H1 (cell line): ENCODE results near the gene WNT9B. TPM values are rescaled to one million over a fixed set of nuclear protein-coding genes. Genes with fewer than 3 reads are reported as not detected.

ENCODE experiments used
- CTCF ChIA-PET: fragments of 300-600 bp; sonication (Branson Sonifier 250); formaldehyde crosslinking; loops from one replicate; lab custom pipeline; 2021; ENCODE audit not compliant: partially characterized antibody; lab: Charles Lee
- POLR2A ChIA-PET: fragments of 300-600 bp; sonication (Branson Sonifier 250); formaldehyde crosslinking; loops from one replicate; lab custom pipeline; 2021; ENCODE audit warnings: inconsistent platforms; ENCODE audit not compliant: partially characterized antibody; lab: Charles Lee
- DNase-seq, 2 experiments: peaks; one replicate each; pipeline versions ENCODE4 v3.0.0 to v3.0.0-alpha.2; 2010 to 2022; ENCODE audit warnings: low spot score in 2 of 2, low read depth in 1 of 2, mixed read lengths in 1 of 2
- FAIRE-seq: peaks from 2 replicates; lab custom pipeline; 2011; peaks lifted over from hg19 to GRCh38; lab: Jason Lieb, UNC
- H2AFZ ChIP-seq: 2 replicates; pipeline ENCODE4 v1.8.1; 2012; ENCODE audit warnings: low read length, inconsistent platforms
- H2AK5ac ChIP-seq: 2 replicates; pipeline ENCODE4 v1.6.1; 2013; ENCODE audit warnings: low read depth, low read length
- H2BK120ac ChIP-seq: replicated peaks from 2 replicates; pipeline ENCODE3; 2013; ENCODE audit warnings: low read depth, low read length, inconsistent platforms
- H2BK12ac ChIP-seq: 2 replicates; pipeline ENCODE4 v1.6.1; 2013; ENCODE audit warnings: low read depth, low read length
- H2BK15ac ChIP-seq: 2 replicates; pipeline ENCODE4 v1.6.1; 2013; ENCODE audit warnings: low read length
- H2BK20ac ChIP-seq: 2 replicates; pipeline ENCODE4 v1.6.1; 2013; ENCODE audit warnings: low read length
- H2BK5ac ChIP-seq: 2 replicates; pipeline ENCODE4 v1.6.1; 2013; ENCODE audit warnings: low read depth, low read length
- H3K14ac ChIP-seq: 2 replicates; pipeline ENCODE4 v1.6.1; 2013; ENCODE audit warnings: inconsistent platforms; ENCODE audit not compliant: insufficient read length
- H3K18ac ChIP-seq: 2 replicates; pipeline ENCODE4 v1.6.1; 2013; ENCODE audit warnings: low read length; ENCODE audit errors: extremely low read depth
- H3K23ac ChIP-seq: 2 replicates; pipeline ENCODE4 v1.6.1; 2013; ENCODE audit warnings: inconsistent platforms; ENCODE audit not compliant: insufficient read length
- H3K23me2 ChIP-seq: 2 replicates; pipeline ENCODE4 v1.6.1; 2013; ENCODE audit warnings: low read depth, low read length
- H3K27ac ChIP-seq: 2 replicates; pipeline ENCODE4 v1.6.1; 2011; ENCODE audit warnings: low read depth, low read length, inconsistent platforms
- H3K27me3 ChIP-seq, 4 experiments: replicated peaks in 1 of 4; 1 replicate in 1 of 4; 2 replicates in 3 of 4; pipeline versions ENCODE4 v1.6.1 to v1.8.1; 2011 to 2013; ENCODE audit warnings: low read length in 3 of 4, mild to moderate bottlenecking in 3 of 4, inconsistent platforms in 2 of 4, mixed read lengths in 2 of 4, moderate library complexity in 1 of 4; ENCODE audit not compliant: control insufficient read depth in 3 of 4, insufficient read depth in 3 of 4; ENCODE audit errors: extremely low read depth in 1 of 4
- H3K36me3 ChIP-seq, 4 experiments: 2 replicates each; pipeline versions ENCODE4 v1.6.1 to v1.8.1; 2011 to 2013; ENCODE audit warnings: mild to moderate bottlenecking in 4 of 4, low read length in 3 of 4, moderate library complexity in 2 of 4, control low read depth in 1 of 4, inconsistent platforms in 1 of 4; ENCODE audit not compliant: insufficient read depth in 4 of 4, control insufficient read depth in 2 of 4
- H3K4ac ChIP-seq: replicated peaks from 2 replicates; pipeline ENCODE3; 2013; ENCODE audit warnings: low read length, low read depth, mixed read lengths, inconsistent platforms; ENCODE audit not compliant: insufficient read length
- H3K4me1 ChIP-seq, 4 experiments: replicated peaks in 1 of 4; 1 replicate in 1 of 4; 2 replicates in 3 of 4; pipeline versions ENCODE4 v1.6.1 to v1.8.1; 2011 to 2013; ENCODE audit warnings: low read length in 3 of 4, inconsistent platforms in 2 of 4, mixed read lengths in 1 of 4; ENCODE audit not compliant: insufficient read depth in 4 of 4, control insufficient read depth in 3 of 4
- H3K4me2 ChIP-seq, 2 experiments: 2 replicates each; pipeline versions ENCODE4 v1.6.1 to v1.8.1; 2011 to 2013; ENCODE audit warnings: low read depth in 2 of 2, low read length in 2 of 2, control low read depth in 1 of 2, inconsistent platforms in 1 of 2, mild to moderate bottlenecking in 1 of 2; ENCODE audit not compliant: insufficient read depth in 1 of 2
- H3K4me3 ChIP-seq, 4 experiments: fragments of 200-600, 300-600 bp in 1 of 4; sonication (generic), shearing (Covaris generic), sonication (Bioruptor Twin) in 1 of 4; 2 replicates each; pipeline versions ENCODE4 v1.5.1 to v1.8.1; 2011 to 2016; ENCODE audit warnings: low read length in 4 of 4, low read depth in 3 of 4, control low read depth in 2 of 4, inconsistent platforms in 2 of 4, mild to moderate bottlenecking in 2 of 4, mixed read lengths in 1 of 4, moderate library complexity in 1 of 4; ENCODE audit not compliant: insufficient read depth in 2 of 4; ENCODE audit errors: extremely low read depth in 1 of 4
- H3K56ac ChIP-seq: replicated peaks from 2 replicates; pipeline ENCODE3; 2013; ENCODE audit warnings: low read depth, mild to moderate bottlenecking, mixed read lengths, low read length, inconsistent platforms; ENCODE audit not compliant: insufficient read length
- H3K79me1 ChIP-seq: 2 replicates; pipeline ENCODE4 v1.6.1; 2013; ENCODE audit warnings: low read depth, low read length, control low read depth
- H3K79me2 ChIP-seq, 2 experiments: 2 replicates each; pipeline versions ENCODE4 v1.6.1 to v1.8.1; 2012 to 2013; ENCODE audit warnings: low read length in 2 of 2, mild to moderate bottlenecking in 2 of 2, inconsistent platforms in 1 of 2; ENCODE audit not compliant: insufficient read depth in 2 of 2, control insufficient read depth in 1 of 2
- H3K9ac ChIP-seq, 4 experiments: replicated peaks in 1 of 4; 1 replicate in 1 of 4; 2 replicates in 3 of 4; pipeline versions ENCODE4 v1.6.1 to v1.8.1; 2011 to 2013; ENCODE audit warnings: low read depth in 3 of 4, low read length in 3 of 4, control low read depth in 2 of 4, mild to moderate bottlenecking in 2 of 4, moderate library complexity in 2 of 4, inconsistent platforms in 1 of 4; ENCODE audit errors: extremely low read depth in 1 of 4
- H3K9me3 ChIP-seq, 2 experiments: 2 replicates each; pipeline versions ENCODE4 v1.6.1 to v1.8.1; 2012 to 2013; ENCODE audit warnings: mild to moderate bottlenecking in 2 of 2, moderate library complexity in 2 of 2, control low read depth in 1 of 2, inconsistent platforms in 1 of 2, low read depth in 1 of 2, low read length in 1 of 2, mixed read lengths in 1 of 2; ENCODE audit not compliant: insufficient read depth in 2 of 2
- H4K20me1 ChIP-seq, 2 experiments: replicated peaks in 1 of 2; 2 replicates each; pipeline versions ENCODE3 to v1.8.1; 2011 to 2013; ENCODE audit warnings: inconsistent platforms in 2 of 2, low read length in 2 of 2, mild to moderate bottlenecking in 1 of 2; ENCODE audit not compliant: insufficient read depth in 2 of 2, control insufficient read depth in 1 of 2
- H4K5ac ChIP-seq: 2 replicates; pipeline ENCODE4 v1.6.1; 2013; ENCODE audit warnings: low read length, low read depth, mixed read lengths, inconsistent platforms; ENCODE audit not compliant: insufficient read length
- H4K8ac ChIP-seq: 2 replicates; pipeline ENCODE4 v1.8.0; 2013; ENCODE audit warnings: mild to moderate bottlenecking, moderate library complexity, low read length, inconsistent platforms; ENCODE audit not compliant: insufficient read depth; ENCODE audit errors: extremely low read depth
- H4K91ac ChIP-seq: replicated peaks from 2 replicates; pipeline ENCODE3; 2013; ENCODE audit warnings: low read length, mixed read lengths, inconsistent platforms; ENCODE audit not compliant: insufficient read length
- BRCA1 ChIP-seq: IDR thresholded peaks from 2 replicates; pipeline ENCODE4 v1.6.1; 2012; ENCODE audit warnings: low read depth, low read length, improper control_type of control experiment
- EGR1 ChIP-seq: IDR thresholded peaks from 2 replicates; pipeline ENCODE4 v1.6.1; 2011; ENCODE audit warnings: low read depth, low read length, borderline replicate concordance
- HDAC2 ChIP-seq, 2 experiments: fragments of 300-600 bp in 1 of 2; sonication (generic) in 1 of 2; IDR thresholded peaks; 2 replicates each; pipeline ENCODE4 v1.6.1; 2011 to 2012; ENCODE audit warnings: low read depth in 2 of 2, low read length in 2 of 2, mild to moderate bottlenecking in 2 of 2, moderate library complexity in 2 of 2, borderline replicate concordance in 1 of 2, inconsistent platforms in 1 of 2
- HDAC6 ChIP-seq: IDR thresholded peaks from one replicate; pipeline ENCODE4 v1.7.1; 2012; ENCODE audit warnings: low read depth, mild to moderate bottlenecking, inconsistent platforms, low read length, moderate library complexity
- KDM1A ChIP-seq: fragments of 200-600, 300-600 bp; sonication (generic); IDR thresholded peaks from 2 replicates; pipeline ENCODE4 v1.7.1; 2016; ENCODE audit warnings: mild to moderate bottlenecking, low read length, borderline replicate concordance
- MAX ChIP-seq: IDR thresholded peaks from 2 replicates; pipeline ENCODE4 v1.6.1; 2012; ENCODE audit warnings: inconsistent platforms
- RAD21 ChIP-seq, 2 experiments: IDR thresholded peaks in 1 of 2; conservative IDR thresholded peaks in 1 of 2; 2 replicates each; pipeline ENCODE4 v1.6.1; 2011; ENCODE audit warnings: low read depth in 2 of 2, low read length in 2 of 2, improper control_type of control experiment in 1 of 2, inconsistent platforms in 1 of 2, mild to moderate bottlenecking in 1 of 2, moderate library complexity in 1 of 2
- SAP30 ChIP-seq: fragments of 300-600 bp; sonication (generic); IDR thresholded peaks from 2 replicates; pipeline ENCODE4 v1.7.1; 2012; ENCODE audit warnings: low read length, moderate library complexity, mild to moderate bottlenecking, inconsistent platforms; ENCODE audit not compliant: insufficient read depth, insufficient replicate concordance
- SIX5 ChIP-seq: IDR thresholded peaks from 2 replicates; pipeline ENCODE4 v1.6.1; 2011; ENCODE audit warnings: mild to moderate bottlenecking, low read depth, low read length
- SP1 ChIP-seq: IDR thresholded peaks from 2 replicates; pipeline ENCODE4 v1.6.1; 2011; ENCODE audit warnings: low read depth, low read length
- SUZ12 ChIP-seq: fragments of 200-600 bp; sonication (generic); IDR thresholded peaks from 2 replicates; pipeline ENCODE4 v1.6.1; 2012; ENCODE audit warnings: mild to moderate bottlenecking, inconsistent platforms, low read length, moderate library complexity, mixed read lengths
- YY1 ChIP-seq: IDR thresholded peaks from 2 replicates; pipeline ENCODE4 v1.6.1; 2011; ENCODE audit warnings: low read depth, mild to moderate bottlenecking, low read length
- WGBS, 2 experiments: shearing (Covaris generic) in 1 of 2; methylation state at CpG; one replicate each; pipeline versions ENCODE4 v1.1.6 to v1.1.7; 2013 to 2015; ENCODE audit warnings: low lambda C conversion rate in 2 of 2, mixed read lengths in 2 of 2, inconsistent platforms in 1 of 2, low coverage in 1 of 2, missing lambda C conversion rate in 1 of 2; ENCODE audit not compliant: insufficient replicate concordance in 2 of 2, insufficient coverage in 1 of 2, insufficient read length in 1 of 2; ENCODE audit errors: extremely low coverage in 1 of 2, missing lambda C conversion rate in 1 of 2; 5-methylcytosine and 5-hydroxymethylcytosine counted together
- polyA plus RNA-seq, 7 experiments: library from polyadenylated mRNA; depleted of rRNA in 3 of 7; stranded (reverse) in 5 of 7; unstranded in 2 of 7; fragments of >200 nt in 5 of 7; fragments of 200-250 nt in 2 of 7; gene quantifications; 1 replicate in 5 of 7; 2 replicates in 1 of 7; 4 replicates in 1 of 7; pipeline versions ENCODE4 v1.2.1 to v1.2.3, GENCODE V29; 2011 to 2013; ENCODE audit warnings: missing spikeins in 2 of 7, mixed read lengths in 2 of 7
- total RNA-seq: library from RNA; stranded (reverse); fragmentation: NEBNext Ultra II Directional; extraction: Animal tissue kit (Norgen Biotek cat#: 25700); gene quantifications from 2 replicates; pipeline ENCODE4 v1.2.1, GENCODE V29; 2021

The WNT9B gene
- total and polyA plus RNA-seq, 2 of the 8 experiments (the other 6 are each of a cell fraction or from before 2014, with no cell fraction given): 0.21 TPM; not detected in 1

- peak in 1 of 2 experiments; percentile 80; a peak in 2 of 4 replicates for TF ChIP-seq HDAC2 (IDR thresholded peaks at IDR 0.05; ENCODE audit: borderline replicate concordance in 1 of 2, low read depth in 2 of 2, low read length in 2 of 2)
- TF ChIP-seq SP1: 0 out of 2 replicates have a peak, but pooled peaks have one; percentile 45
- TF ChIP-seq EGR1: no peak
- no peak for TF ChIP-seq HDAC6
- TF ChIP-seq MAX: no peak
- TF ChIP-seq SUZ12: no peak
- no peak for TF ChIP-seq YY1
- TF ChIP-seq RAD21 (IDR thresholded peaks at IDR 0.05 in 1 of 2, conservative IDR thresholded peaks at IDR 0.05 in 1 of 2; ENCODE audit: low read depth in 2 of 2, low read length in 2 of 2): no peak
- no peak for TF ChIP-seq SIX5
- TF ChIP-seq BRCA1: no peak
- peak; percentile 97 for TF ChIP-seq KDM1A
- no peak for TF ChIP-seq SAP30
- no peak overlapping the region for H2AFZ ChIP-seq
- H2BK12ac ChIP-seq: no peak overlapping the region
- no peaks in the 10 kb centered on the region for H3K9me3 ChIP-seq
- H4K8ac ChIP-seq: no peak overlapping the region
- H2BK5ac ChIP-seq: no peak overlapping the region
- no peak overlapping the region for H2BK20ac ChIP-seq
- H3K4ac ChIP-seq: no peak overlapping the region
- H3K56ac ChIP-seq: no peak overlapping the region
- peaks cover 0 to 14% (median 2%) of the 10 kb centered on the region in 4 experiments; a peak in 4 of 7 replicates for H3K4me1 ChIP-seq
- no peak overlapping the region for H3K4me2 ChIP-seq
- WGBS, 2 experiments: 68% methylated on average over 8 of the region's 8 CpGs; no CpG with 5 or more reads in 1 of the 2 experiments
- no peak overlapping the region for H3K23ac ChIP-seq
- no peaks in the 10 kb centered on the region for H3K79me1 ChIP-seq
- peaks cover 0 to 2% of the 10 kb centered on the region in 2 experiments for H4K20me1 ChIP-seq
- POLR2A ChIA-PET: interaction anchor here (1.8 kb wide), 1 partner anchor 10 kb away, joined by 4 read pairs; no protein-coding TSS in a partner anchor
- no peaks in the 10 kb centered on the region for H3K36me3 ChIP-seq
- CTCF ChIA-PET: interaction anchor here (0.9 to 2.4 kb wide), 11 partner anchors 10 to 34 kb away, joined by 3 to 9 read pairs (median 4); no protein-coding TSS in a partner anchor
- no peak overlapping the region for H4K5ac ChIP-seq
- no peak overlapping the region for H3K4me3 ChIP-seq
- peak overlapping the region; percentile 48 for H3K18ac ChIP-seq
- H4K91ac ChIP-seq: no peak overlapping the region
- H3K27ac ChIP-seq: no peak overlapping the region
- FAIRE-seq: peak; percentile 28
- peaks cover 0 to 4% (median 2%) of the 10 kb centered on the region in 4 experiments; a peak in 3 of 7 replicates for H3K27me3 ChIP-seq
- H3K14ac ChIP-seq: no peak overlapping the region
- peak in 1 of 2 experiments; percentile 63 for DNase-seq
- H2BK15ac ChIP-seq: no peak overlapping the region
- H2AK5ac ChIP-seq: no peak overlapping the region
- no peak overlapping the region for H2BK120ac ChIP-seq
- H3K79me2 ChIP-seq: no peaks in the 10 kb centered on the region
- H3K23me2 ChIP-seq: no peaks in the 10 kb centered on the region
- no peak overlapping the region for H3K9ac ChIP-seq
These were observed 42.2 kb upstream of the WNT9B start for GRCh38 chr17:46809110-46809571.
